HG03196 (cell line): ENCODE data around the gene GFOD2.

Source experiments
- ATAC-seq: cut with Tn5 transposase; IDR thresholded peaks from one replicate; pipeline ENCODE4 v1.9.1; 2021; ENCODE audit not compliant: unreplicated experiment

GFOD2 gene

DNA sequence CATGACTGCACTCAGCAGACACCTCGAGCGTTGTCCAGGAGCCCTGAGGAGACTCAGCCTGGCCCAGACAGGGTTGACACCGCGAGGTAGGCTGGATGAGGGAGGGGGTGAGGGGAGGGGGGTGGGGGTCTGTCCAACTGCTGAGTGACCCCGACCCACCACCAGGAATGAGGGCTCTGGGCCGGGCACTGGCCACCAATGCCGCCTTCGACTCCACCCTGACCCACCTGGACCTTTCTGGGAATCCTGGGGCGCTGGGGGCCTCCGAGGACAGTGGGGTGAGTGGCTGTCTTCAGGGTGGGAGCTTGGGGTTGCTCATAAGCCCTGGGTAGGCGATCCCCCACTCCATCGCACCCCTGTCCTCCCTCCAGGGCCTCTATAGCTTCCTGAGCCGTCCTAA is 71.4 kb downstream of the GFOD2 start:
- ATAC-seq: no peak

DNA sequence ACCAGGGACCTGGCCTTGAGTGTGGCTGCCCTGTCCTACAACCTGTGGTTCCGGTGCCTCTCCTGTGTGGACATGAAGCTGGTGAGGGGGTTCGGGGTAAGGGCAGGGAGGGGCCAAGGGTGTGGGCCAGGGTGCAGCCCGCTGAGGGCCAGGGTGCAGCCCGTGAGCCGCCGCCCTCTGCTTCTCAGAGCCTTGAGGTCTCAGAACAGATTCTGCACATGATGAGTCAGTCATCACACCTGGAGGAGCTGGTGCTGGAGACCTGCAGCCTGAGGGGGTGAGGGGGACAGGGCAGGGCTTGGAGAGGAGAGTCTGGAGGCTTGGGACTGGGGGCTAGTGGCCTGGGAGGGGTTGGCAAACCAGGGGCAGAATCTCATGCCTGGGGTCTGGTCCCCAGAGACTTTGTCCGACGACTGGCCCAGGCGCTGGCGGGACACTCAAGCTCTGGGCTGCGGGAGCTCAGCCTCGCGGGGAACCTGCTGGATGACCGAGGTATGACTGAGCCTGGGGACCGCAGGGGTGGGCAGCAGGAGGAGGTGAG is 71.9 kb downstream of the GFOD2 start:
- ATAC-seq: no peak

DNA sequence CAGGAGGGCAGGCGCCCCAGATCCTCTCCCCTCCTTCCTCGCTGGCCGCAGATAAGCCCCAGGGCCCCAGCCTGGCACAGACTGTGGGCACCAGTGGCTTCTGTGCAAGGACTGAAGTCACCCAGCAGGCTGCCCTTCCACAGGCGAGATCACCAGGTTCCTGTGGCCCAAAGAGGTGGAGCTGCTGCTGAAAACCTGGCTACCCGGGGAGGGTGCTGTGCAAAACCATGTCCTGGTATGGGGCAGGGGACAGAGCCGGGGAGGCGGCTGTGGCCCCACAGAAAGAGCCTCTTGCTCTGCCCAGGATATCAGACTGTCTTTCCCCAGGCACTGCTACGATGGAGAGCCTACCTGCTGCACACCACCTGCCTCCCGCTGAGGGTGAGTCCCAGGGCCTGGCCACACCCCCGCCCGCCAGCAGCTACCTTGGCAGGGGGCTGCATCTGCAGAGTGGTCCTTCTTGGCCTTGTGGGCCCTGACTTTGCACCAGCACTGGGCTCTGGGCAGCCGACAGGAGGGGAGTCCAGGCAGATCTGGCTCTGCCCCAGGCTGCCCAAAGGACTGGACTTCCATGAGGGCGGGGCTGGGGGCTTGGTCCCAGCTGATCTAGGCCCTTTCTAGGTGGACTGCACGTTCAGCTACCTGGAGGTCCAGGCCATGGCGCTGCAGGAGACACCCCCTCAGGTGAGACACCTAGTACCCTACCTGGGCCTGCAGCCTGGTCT is 73.6 kb downstream of the GFOD2 start:
- ATAC-seq: no peak

GRCh38 chr16:67644038-67644437 is 75.1 kb downstream of the GFOD2 start:
- ATAC-seq: no peak

DNA sequence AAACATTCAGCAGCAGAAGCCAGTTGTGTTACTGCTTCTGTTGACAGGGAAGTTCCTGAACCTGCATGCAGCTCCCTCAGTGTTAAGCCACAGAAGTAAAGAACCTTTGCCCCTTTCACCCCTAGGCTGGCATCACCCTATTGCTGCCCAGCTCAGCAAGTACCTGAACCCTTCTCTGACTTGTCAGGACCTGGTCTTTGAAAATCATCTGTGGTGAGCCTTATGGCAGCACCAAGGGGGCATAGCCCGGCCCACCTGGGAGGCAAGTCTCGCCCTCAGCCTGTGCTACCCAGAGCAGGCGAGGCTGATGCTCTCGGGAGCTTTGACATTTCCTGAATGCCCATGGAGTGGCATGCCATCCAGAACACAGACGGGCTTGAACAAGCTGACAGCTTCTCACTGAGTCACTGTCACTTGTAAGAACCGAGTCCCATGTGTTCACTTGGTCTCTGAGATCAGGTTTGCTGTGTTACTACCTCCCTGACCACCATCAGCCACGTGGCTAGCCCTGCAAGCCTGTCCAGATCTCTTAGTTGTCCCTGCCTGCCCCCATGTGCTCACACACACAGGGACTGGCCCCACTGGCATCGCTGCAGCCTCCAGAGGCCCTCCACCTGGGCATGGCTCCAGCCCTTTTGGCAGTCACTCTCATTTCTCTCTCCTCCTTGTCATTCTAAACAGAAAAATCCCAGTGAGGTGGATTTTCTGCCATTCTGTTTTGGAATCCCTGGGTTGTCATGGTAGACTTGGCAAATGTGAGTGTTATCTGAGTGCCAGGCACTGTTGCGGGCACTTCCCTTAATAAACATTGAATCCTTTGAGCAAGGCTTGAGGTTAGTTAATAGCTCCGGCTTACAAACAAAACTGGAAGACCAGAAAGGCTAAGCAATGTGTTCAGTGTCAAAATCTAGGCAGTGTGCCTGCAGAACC is 77.1 kb downstream of the GFOD2 start:
- no peak for ATAC-seq

GRCh38 chr16:67637625-67638024 is 81.5 kb downstream of the GFOD2 start:
- no peak for ATAC-seq

DNA sequence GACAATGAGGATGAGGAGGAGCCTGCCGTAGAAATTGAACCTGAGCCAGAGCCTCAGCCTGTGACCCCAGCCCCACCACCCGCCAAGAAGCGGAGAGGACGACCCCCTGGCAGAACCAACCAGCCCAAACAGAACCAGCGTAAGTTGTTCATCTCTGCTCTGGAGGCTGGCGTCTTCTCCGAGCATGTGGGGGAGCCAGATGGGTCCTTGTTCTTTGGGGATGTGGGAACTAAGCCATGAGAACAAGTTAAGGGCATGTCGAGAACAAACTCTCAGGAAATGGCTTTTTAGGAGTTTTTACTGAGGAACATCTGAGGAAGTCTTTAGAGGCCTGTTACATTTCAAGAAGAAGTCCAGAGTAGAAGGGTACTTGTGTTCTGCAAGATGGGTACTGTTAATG is 82.4 kb downstream of the GFOD2 start:
- no peak for ATAC-seq

GRCh38 chr16:67632415-67633172 is 86.5 kb downstream of the GFOD2 start:
- ATAC-seq: no peak

DNA sequence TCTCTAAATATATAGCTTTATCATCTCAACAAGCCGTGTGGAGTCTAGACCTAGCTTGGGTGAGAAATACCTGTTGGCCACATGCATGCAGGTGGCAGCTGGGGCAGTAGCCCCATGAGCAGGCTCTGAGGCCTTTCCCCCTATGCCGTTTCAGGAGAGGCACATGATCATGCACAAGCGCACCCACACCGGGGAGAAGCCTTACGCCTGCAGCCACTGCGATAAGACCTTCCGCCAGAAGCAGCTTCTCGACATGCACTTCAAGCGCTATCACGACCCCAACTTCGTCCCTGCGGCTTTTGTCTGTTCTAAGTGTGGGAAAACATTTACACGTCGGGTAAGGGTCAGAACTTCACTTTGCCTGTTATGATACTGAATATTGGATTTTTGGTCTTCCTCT is 90.9 kb downstream of the GFOD2 start:
- no peak for ATAC-seq
